ENCODE results near the gene ALG8. TPM values are rescaled to one million over a fixed set of nuclear protein-coding genes. Genes with fewer than 3 reads are reported as not detected.

Gene ALG8
- total RNA-seq, 1 experiment from 2014 or later = 97.0 TPM

GRCh38 chr11:78110351-78110750, 29.1 kb downstream of the ALG8 start:
- CTCF ChIA-PET = interaction anchor here (0.6 kb wide), 1 partner anchor 13 kb away, joined by 4 read pairs; no protein-coding TSS in a partner anchor
- no peak for ATAC-seq
- in situ Hi-C loops (cut with HindIII; ENCODE audit: low pct_unique_long_range_greater_than_20kb, low sequenced_read_pairs) (no loop called here), intact Hi-C loops (cut with micrococcal nuclease; ENCODE audit: unreplicated experiment) (no loop called here)
- Histone ChIP-seq H3K27me3 (ENCODE audit: control insufficient read depth, insufficient read depth, low read length) (no peaks in the 10 kb centered on the region), H3K4me3 (ENCODE audit: low read depth in 2 of 2, low read length in 2 of 2) (no peak overlapping the region), H3K4me1 (ENCODE audit: control insufficient read depth, insufficient read depth, low read length) (no peaks in the 10 kb centered on the region), H3K36me3 (ENCODE audit: control insufficient read depth, insufficient read depth, low read length) (peaks cover 20% of the 10 kb centered on the region), H3K27ac (ENCODE audit: low read length) (no peak overlapping the region), H3K9me3 (ENCODE audit: control insufficient read depth, insufficient read depth, low read depth, low read length) (no peaks in the 10 kb centered on the region)
- no peak for DNase-seq (ENCODE audit: low read depth, low spot score)
- no TSS peak for BruUV-seq (replicated peaks)
- TF ChIP-seq SIN3A (IDR thresholded peaks at IDR 0.05; ENCODE audit: borderline replicate concordance, insufficient read depth, low read depth, low read length) (no peak), CTCF (IDR thresholded peaks at IDR 0.05) (no peak), REST (IDR thresholded peaks at IDR 0.05; ENCODE audit: insufficient read depth in 1 of 2, low read depth in 2 of 2, low read length in 1 of 2) (no peak), TCF7L2 (IDR thresholded peaks at IDR 0.05; ENCODE audit: low read depth, low read length) (no peak), POLR2AphosphoS5 (IDR thresholded peaks at IDR 0.05; ENCODE audit: low read depth, low read length) (no peak)
- POLR2A ChIA-PET = no interaction called here

- DNase-seq (ENCODE audit: low read depth, low spot score) = no peak
- in situ Hi-C loops (cut with HindIII; ENCODE audit: low pct_unique_long_range_greater_than_20kb, low sequenced_read_pairs) = no loop called here
- H3K27me3 ChIP-seq (ENCODE audit: control insufficient read depth, insufficient read depth, low read length) = no peaks in the 10 kb centered on the region
- TF ChIP-seq SIN3A (IDR thresholded peaks at IDR 0.05; ENCODE audit: borderline replicate concordance, insufficient read depth, low read depth, low read length) (no peak), CTCF (IDR thresholded peaks at IDR 0.05) (no peak), TCF7L2 (IDR thresholded peaks at IDR 0.05; ENCODE audit: low read depth, low read length) (no peak), POLR2AphosphoS5 (IDR thresholded peaks at IDR 0.05; ENCODE audit: low read depth, low read length) (no peak), REST (IDR thresholded peaks at IDR 0.05; ENCODE audit: insufficient read depth in 1 of 2, low read depth in 2 of 2, low read length in 1 of 2) (no peak)
- intact Hi-C loops (cut with micrococcal nuclease; ENCODE audit: unreplicated experiment) = no loop called here
- no peak overlapping the region for H3K4me3 ChIP-seq (ENCODE audit: low read depth in 2 of 2, low read length in 2 of 2)
- no peak overlapping the region for H3K27ac ChIP-seq (ENCODE audit: low read length)
- no peaks in the 10 kb centered on the region for H3K9me3 ChIP-seq (ENCODE audit: control insufficient read depth, insufficient read depth, low read depth, low read length)
- ATAC-seq = no peak
- CTCF ChIA-PET = no interaction called here
- POLR2A ChIA-PET = interaction anchor here (0.6 to 0.7 kb wide), 2 partner anchors 10 to 42 kb away, joined by 3 read pairs; no protein-coding TSS in a partner anchor
- peaks cover 20% of the 10 kb centered on the region for H3K36me3 ChIP-seq (ENCODE audit: control insufficient read depth, insufficient read depth, low read length)
- no peaks in the 10 kb centered on the region for H3K4me1 ChIP-seq (ENCODE audit: control insufficient read depth, insufficient read depth, low read length)
- no TSS peak for BruUV-seq (replicated peaks)
These were observed 30.1 kb downstream of the ALG8 start for GRCh38 chr11:78109081-78110015.

Data from Panc1 (cell line).